ENCODE data around the gene SIPA1L3.
"Not testable (repeated sequence)": the region's sequence is repeated elsewhere in the genome, so short reads cannot be mapped to it uniquely, and the experiment has no call there.

The SIPA1L3 gene

DNA sequence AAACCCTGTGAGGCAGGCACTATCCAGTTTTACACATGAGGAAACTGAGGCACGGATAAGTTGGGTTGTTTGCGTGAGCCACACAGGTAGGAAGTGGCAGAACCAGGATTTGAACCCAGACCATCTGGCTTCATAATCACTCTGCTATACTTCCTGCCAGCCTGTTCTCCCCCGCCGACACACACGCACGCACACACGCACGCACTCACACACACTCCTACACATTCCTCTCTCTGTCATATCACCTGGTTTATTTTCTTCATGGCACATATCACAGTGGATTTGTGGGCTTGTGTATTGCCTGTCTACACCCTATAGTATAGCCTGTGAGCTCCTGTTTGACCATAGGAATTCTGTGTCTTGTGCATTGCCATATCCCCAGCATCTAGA, 140.0 kb downstream of the SIPA1L3 start:
- DNase-seq, result no peak

DNA sequence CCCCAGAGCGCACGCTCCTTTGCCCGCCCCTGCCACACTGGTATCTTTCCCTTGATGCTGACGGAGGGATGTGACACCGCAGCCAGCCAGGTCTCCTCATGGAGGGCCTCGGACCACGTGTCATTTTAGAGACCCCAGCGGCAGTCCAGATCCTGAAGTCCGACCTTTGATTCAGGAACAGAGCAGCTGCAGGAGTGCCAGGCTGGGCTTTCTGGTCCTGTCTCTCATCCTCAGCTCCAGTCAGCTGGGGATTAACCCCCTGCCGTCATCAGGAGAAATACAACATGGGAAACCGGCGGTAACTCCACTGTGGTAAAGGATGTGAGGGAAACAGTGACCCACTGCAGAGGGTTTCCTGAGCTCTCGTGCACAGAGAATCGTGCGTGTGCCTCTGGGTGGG, 140.6 kb downstream of the SIPA1L3 start:
- peak; percentile 80 for DNase-seq

DNA sequence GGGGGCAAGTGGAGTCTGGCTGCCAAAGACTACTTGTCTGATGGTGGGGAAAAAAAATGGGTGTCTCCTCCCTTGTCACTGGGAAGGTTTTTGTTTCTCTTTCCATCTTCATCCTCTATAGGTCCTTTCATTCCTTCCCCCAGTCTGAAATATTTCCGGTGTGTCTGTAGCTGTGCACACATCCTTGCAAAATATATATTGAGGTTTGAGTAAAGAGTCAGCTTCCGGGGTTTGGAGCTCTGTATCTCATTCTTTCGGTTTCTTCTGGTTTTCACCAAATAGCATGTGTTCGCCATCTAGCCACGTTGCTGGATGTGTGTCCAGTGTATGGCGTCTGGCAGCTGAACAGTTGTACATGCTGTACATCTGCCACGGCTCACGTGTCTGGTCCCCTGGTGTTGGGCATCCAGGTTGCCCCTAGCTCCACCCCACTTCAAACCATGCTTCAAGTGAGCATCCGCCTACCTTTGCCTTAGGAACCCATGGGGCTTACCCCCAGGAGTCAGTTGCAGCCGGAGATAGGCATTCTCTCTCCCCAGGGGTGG, 142.2 kb downstream of the SIPA1L3 start:
- DNase-seq, result no peak

DNA sequence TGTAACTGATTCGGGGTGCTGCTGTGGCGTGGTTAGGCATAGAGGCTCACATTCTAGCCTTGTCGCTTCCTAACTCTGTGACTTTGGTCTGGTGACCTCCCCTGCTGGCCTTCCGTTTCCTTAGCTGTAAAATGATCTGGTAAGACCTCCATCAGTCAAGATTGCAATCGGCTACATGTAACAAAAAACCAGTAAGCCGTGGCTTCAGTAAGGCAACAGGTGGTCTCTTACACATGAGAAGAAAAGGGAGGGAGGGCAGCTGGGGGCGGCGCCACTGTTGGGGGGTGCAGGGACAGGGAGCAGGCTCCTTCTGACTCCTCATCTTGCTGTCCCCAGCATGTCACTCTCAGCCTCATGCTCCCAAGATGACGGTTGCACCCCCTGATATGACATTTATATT, 148.0 kb downstream of the SIPA1L3 start:
- DNase-seq, result peak; percentile 91

DNA sequence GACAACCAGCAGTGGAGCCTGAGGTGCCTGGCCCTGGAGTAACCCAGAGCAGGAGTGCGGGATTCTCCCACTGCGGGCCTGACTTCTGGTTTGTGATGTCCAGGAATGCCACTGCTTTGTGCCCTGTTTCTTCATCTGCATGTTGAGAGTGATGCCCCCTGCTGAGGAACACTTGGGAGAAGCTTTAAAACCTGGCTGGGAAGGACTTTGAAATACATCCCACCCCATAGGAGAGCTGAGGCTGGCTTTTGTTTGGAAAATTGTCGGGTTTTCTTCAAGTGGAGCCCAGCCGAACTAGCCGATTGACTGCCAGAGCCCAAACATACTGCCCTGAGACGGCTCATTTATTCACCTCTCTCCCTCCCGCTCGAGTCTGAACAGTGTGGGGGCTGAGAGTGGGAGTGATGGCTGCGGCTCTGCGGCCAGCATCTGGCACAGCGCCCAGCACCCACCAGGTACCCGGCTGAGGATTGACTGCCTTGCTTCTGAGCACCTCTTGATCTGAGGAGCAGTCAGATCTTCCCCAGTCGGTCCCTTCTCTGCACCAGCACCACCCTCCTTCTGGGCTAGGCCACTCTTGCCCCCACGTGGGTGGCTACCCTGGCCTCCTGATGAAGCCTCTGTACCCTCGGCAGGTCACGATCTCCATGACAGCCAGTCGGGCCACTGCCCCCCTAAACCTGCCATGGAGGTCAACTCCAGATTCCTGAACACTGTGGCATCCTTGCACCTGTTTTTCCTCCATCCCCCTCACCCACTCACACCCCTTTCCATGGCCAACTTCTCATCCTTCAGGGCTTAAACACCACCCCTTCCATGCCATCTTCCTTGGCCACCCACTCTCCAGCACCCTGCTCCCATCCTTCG, 148.9 kb downstream of the SIPA1L3 start:
- peak; percentile 43 for DNase-seq

DNA sequence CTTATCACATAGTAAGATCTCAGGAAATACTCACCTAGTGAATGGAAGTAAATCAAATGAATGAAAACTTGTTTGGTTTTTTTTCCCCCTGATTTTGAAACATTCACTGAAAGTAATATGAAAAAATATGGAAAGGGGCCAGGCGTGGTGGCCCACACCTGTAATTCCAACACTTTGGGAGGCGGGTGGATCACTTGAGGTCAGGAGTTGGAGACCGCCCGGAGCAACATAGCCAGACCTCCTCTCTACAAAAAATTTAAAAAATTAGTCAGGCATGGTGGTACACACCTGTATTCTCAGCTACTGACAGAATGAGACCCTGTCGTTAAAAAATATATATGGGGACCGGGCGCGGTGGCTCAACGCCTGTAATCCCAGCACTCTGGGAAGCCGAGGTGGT, 149.6 kb downstream of the SIPA1L3 start:
- DNase-seq, result no peak

DNA sequence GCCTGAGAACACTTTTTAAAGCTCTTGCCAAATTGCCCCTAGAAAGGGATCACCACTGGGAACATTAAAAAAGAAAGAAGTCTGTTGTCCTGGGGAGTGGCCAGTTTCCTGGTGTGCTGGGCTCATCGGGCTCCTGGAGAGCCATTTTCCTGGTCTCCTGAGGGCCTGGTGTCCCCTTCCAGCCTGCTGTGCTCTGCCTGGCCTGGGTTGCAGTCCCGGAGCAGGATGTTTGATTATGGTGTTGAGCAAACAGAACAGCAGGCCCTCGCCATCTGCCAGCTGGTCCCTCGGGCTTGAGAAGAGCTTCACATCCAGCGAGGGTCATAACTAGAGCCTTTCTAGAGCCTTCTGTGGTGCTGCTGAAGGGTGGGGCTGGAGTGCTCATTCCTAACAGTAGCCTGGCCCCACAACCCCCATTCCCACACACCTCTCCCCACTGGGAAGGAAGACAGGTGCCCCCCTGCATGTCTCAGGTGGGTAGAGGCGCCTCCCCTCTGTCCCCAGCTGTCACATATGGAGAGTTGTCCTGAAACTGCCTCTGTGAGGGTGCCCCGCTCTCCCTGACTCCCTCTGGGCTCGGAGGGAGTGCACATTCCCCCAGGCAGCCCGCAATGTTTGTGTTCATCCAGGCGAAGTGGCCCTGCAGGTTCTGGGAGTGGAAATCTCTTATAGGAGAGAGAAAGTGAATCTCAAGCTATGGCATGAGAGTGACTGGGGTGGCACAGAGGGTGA, 151.1 kb downstream of the SIPA1L3 start:
- peak; percentile 96 for DNase-seq

DNA sequence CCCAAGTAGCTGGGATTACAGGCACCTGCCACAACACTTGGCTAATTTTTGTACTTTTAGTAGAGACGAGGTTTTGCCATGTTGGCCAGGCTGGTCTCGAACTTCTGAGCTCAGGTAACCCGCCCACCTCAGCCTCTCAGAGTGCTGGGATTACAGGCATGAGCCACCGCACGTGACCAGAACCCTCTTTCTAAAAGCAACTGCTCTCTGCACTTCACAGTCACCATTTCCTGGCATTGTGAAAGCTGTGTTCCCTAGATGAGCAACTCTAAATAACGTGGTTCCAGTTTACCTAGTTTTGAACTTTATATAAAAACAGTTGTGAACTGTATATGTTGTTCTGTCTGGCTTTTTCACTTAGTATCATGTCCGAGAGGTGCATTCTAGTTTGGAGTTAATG, 152.9 kb downstream of the SIPA1L3 start:
- peak; percentile 7 for DNase-seq

DNA sequence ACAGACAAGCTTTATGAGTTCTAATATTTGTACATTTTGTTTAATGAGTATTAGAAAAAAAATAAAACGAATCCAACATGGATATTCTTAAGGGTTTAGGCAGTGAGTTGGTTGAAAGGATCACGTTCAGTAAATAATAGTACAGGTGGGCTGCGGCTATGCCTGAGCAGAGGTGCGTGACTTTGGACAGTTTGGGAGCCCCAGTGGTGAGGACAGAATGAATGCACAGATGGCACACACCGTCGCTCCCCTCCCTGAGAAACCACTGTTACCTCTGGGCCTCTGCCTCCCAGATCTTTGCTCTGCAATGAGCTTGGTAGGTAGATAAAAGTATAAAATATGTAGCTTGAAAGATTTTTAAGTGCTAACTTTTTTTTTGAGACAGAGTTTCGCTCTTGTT, 153.3 kb downstream of the SIPA1L3 start:
- peak; percentile 70 for DNase-seq

DNA sequence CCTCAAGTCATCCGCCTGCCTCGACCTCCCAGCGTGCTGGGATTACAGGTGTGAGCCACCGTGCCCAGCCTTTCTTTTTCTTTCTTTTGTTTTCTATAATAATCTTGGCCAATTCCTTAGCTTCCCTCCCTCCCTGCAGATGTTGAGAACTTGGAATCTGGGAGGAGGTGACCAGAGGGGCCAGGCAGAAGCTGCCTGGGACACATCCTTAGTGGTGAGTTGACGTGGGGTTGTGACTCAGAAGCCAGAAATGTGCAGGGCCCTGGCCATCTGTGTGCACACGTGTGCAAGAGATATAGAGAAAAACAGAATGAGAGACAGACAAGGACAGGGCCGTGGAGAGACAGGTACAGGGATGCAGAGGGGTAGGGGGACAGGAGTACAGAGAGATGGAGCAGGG, 154.3 kb downstream of the SIPA1L3 start:
- peak; percentile 22 for DNase-seq

DNA sequence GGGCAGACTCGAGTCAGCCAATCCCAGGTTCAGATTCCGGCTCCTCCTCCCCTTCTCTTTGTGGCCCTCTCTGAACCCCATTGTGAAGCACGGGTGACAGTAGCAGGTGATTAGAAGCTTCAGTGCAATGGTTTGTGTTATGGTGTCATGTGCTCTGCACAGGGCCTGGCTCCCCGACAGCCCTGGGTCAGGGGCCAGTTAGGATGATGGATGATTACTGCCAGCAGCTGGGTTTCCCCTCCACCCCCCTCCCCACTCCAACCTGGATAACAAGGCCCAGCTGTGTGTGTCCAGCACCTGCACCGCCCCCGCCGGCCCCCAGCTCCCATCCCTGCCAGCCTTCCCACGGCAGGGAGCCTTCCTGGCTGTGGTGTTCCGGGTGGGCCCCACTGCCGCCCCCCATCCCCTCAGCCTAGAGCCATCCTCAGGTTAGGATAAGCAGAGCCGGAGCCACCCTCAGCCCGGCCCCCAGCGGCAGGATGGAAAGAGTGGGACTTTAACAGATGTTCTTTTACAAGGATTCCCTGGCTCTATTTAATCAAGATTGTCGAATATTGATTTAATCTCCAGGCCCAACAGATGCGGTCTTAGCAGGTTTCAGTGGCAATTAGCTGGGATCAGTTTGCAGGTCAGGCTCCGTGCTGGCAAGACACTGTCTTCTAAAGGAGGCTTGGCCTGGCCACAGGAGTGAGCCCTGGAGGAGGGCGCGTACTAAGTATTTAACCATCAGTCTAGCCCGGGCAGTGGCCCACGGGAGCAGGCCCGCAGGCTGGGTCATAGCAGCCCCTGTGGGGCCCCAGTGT, 156.2 kb downstream of the SIPA1L3 start:
- DNase-seq, result peak; percentile 99

DNA sequence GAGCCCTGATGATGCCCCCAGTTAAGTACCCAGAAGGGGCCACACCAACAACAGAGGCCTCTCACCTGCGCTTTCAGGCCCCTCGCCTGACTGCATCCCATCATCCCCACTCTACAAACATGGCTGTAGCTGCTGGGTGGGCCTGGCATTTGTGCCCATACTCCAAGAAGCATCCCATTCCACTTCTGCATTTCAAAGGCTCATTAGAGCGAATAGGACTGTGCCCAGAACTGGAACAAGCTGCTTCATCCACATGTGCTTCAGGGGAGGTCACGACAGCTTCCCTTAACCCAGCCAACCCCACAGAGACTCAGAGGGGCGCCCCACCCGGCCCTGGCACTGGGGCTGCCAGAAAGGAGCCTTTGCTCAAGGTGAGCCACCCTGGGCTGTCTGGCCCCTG, 156.9 kb downstream of the SIPA1L3 start:
- DNase-seq, result no peak

DNA sequence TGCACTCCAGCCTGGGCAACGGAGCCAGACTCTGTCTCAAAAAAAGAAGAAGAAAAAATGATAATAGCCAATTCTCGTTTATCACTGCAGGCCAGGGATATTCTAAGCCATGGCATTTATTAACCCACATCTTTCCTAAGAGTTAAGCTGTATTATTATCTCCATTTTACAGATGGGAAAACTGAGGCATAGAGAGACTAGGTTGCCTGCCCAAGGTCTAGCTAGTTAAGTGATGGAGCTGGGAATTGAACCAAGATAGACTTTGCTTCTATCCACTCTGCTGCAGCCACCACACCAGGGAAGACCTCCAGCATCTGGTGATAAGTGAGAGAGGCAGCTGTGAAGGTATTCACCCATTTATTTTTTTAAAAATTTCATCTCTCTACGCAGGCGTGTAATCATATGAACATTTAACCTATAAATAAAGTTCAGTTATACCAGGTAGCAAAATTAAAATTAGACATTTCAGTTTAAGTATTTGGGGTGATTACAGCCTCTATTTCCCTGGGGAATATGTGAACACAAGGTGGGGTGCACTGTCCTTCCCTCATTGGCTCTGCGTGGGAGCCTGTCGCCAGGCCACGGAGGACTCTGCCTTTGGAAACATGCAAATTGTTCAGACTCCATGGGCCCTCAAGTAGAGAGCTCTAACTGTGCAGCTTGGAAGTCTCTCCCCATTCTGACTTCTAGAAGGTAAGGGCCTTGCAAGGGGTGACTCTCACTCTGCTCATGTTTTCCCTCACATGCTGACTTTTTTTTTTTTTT, 157.8 kb downstream of the SIPA1L3 start:
- DNase-seq, result no peak

DNA sequence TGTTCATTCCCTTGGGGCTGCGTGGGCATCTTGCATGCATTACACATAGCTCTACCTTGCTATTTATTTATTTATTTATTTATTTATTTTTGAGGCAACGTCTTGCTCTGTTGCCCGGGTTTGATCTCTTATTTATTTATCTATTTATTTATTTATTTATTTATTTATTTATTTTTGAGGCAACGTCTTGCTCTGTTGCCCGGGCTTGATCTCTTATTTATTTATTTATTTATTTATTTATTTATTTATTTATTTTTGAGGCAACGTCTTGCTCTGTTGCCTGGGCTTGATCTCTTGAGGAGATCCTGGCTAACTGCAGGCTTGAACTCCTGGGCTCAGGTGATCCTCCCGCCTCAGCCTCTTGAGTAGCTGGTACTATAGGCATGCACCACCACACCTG, 158.8 kb downstream of the SIPA1L3 start:
- peak; percentile 24 for DNase-seq

DNA sequence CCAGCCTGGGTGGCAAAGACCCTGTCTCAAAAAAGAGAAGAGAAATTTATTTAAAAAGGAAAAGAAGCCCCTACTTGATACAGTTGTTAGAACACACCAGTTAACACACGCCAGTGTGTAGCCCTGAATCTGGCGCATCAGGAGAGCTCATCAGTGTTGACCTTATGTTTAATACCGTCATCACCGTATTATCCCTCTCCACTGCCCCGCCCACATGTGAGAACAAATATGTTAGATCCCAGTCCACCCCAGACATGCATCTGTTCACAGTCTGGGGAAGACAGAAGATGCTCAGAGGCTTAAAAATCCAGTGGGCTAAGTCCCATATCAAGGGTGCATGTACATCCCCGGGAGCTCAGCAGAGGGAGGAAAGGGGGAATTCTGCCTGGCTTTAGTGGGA, 161.8 kb downstream of the SIPA1L3 start:
- peak; percentile 99 for DNase-seq

DNA sequence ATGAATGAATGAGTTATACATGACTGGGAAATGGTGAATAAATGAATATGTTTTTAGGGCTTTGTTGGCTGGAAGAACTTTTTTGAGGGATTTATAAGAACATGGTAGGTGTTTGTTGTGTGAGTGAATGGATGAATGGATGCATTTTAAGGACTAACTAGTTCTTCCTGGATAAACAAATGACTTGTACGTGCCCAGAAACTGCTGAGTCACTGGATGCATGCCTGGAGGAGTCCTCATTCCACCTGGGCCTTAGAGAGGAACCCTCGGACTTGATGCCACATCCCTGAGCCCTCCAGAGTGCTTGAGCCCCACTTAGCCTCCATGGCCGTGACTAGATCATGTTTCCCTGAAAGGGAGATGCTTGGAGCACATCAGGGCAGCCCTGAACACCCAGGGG, 163.6 kb downstream of the SIPA1L3 start:
- no peak for DNase-seq

DNA sequence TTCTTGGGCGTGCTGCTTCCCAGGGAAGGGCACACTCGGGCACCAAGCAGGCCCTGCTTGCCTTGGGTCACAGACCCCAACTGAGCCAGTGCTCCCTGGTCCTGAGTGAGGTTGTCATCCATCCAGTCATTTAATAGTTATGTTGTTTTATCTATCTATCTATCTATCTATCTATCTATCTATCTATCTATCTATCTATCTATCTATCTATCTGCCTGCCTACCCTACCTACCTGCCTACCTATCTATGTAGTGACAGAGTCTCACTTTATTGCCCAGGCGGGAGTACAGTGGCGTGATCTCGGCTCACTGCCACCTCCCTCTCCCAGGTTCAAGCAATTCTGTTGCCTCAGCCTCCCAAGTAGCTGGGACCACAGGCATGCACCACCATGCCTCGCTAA, 164.0 kb downstream of the SIPA1L3 start:
- DNase-seq, result not testable (repeated sequence)

DNA sequence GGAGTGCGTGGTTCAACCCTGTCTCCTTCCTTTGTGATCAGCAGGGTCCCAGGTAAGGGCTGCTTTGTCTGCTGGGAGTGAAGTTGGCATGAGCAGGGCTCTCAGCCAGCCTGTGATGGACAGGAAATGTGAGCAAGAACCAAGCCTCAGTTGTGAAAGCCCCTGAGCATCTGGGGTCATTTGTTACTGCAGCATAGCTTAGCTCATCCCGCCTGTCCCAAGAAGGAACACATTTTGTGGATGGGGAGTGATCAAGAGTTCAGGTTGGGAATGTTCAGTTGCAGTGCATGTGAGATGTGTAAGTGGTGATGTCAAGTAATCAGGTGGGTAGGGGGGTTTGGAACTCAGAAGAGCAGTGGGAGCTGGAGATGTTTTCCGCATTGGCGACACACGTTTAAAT, 164.6 kb downstream of the SIPA1L3 start:
- DNase-seq, result no peak

DNA sequence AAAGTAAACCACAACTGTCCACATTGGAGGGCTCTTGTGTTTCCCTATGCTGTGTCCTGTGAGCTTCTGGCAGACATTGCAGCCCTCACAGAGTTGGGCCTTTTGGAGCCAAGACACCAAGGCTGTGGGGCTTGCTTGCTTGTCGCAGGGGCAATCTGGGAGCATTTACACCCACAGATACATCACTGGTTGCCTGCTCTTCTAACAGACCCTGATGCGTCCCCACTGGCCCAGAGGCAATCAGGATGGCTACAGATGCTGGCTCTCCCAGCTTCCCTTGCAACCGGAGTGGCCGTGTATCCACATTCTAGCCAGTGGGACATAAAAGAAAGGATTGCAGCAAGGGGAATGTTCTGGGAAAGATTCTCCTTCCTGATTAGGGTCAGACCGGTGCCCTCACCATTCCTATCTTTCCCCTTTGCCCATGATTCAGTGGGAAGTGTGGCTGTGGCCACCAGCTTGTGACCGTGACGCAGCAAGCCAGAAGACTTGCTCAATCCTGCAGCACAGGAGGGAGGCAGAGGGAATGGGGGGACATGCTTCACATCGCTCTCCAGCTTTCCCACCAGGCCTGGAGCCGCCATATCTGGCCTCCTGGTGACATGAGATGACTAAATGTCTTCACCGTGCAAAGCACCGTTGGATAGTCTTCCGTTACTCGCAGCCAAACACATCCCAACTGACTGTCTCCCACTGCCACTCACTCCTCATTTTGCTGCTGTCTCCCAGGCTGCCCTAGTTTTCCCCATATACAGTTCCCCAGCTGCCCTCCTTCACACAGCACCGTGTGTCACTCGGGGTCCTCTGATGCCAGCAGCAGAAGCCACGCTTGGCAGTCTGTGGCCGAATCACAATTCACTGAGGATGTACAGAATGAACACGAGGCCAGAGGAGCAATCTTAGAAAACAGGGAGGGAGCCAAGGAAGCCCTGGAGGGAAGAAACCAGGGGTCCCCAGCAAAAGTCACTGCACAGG, 166.1 kb downstream of the SIPA1L3 start:
- no peak for DNase-seq

DNA sequence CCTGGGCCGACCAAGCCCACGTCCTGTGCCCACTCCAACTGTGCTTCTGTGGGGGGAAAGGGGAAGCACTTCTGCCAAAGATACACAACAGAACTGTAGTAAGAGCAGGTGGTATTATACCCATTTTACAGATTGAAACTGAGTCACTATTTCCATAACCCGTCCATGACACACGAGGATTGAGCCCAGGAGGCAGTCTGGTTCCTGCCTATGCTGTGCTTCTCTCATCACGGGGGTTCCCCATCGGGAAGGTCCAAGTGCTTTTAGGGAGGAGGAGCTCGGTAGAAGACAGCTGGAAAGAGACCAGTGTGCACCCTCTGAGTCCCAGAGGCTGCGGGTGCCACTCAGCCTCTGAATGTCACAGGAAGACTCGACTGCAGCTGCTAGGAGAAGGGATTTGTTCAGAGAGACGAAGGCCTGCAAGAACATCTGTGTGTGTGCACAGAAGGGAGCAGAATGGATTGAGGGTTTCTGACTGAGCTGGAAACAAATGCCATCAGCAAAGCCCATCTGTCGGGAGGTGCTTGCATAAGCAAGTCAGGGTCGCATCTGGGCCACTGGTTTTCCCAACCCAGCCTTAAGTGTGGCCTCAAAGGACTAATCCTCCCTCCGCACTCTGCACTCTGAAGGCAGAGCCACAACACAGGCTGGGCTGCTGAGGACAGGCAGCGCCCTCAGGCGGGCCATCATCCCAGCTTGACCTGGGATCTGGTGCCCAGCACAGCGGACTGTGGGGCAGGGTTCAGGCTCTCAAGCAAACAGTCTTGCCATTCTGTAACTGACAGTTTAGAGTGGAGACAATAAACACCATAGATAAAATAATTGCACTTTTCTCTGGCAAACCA, 167.1 kb downstream of the SIPA1L3 start:
- peak; percentile 100 for DNase-seq
